Measurements from ENCODE around the gene TSR3.

GRCh38 chr16:1350691-1351090 is 987 bp downstream of the TSR3 start:
- TF ChIP-seq EZH2 (IDR thresholded peaks at IDR 0.05; ENCODE audit: borderline replicate concordance, low read length) (no peak), CTCF (conservative IDR thresholded peaks at IDR 0.05 in 1 of 2, IDR thresholded peaks at IDR 0.05 in 1 of 2; ENCODE audit: extremely low read depth in 1 of 2, insufficient read depth in 1 of 2, low read depth in 1 of 2, low read length in 2 of 2) (no peak)

Measured in mammary epithelial cell (primary cell).